AG20443 (cell line): Measurements from ENCODE around the gene ATXN10.

Experiments used
- DNase-seq: peaks from one replicate; pipeline ENCODE4 v3.0.0; 2012; ENCODE audit warnings: low spot score, mixed read lengths

Gene ATXN10

DNA sequence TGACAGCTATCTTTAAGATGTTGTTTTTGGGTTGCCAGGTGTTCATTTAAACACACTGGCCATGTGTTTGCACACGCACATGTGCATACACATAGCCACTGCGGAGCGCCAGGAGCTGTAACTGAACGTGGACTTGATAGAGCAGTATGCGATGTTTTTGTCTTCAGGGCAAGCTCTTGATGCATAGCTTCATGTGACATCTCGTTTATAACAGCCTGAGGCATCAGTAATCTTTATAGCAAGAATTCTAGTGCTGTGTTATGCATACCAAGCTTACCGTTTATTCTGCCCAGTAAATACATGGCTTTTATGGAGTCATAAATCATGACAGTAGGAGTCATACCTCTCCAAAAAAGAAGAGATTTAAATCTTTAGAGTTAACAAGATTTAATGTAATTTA lies 87.0 kb downstream of the ATXN10 start:
- no peak for DNase-seq

DNA sequence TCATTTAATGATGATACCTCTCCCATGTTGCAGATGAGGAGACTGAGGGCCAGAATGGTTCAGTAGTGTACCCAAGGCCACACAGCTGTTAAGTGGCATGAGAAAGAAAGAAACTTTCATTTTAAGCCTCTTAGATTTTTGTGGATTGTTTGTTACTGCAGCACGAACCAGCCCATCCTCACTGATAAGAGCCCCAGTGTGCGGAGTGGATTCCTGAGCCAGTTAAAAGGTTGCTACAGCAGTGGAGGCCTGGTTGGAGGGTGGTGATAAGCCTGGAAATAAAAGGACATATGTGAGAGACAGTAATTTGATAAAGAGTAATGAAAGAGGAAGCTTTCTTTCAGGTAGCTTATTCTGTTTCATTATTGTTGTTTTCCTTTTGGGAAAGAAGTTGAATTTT lies 89.0 kb downstream of the ATXN10 start:
- DNase-seq: no peak

- DNase-seq: no peak
Measured at GRCh38 chr22:45762545-45763235, 91.1 kb downstream of the ATXN10 start.

GRCh38 chr22:45763236-45763624 lies 91.6 kb downstream of the ATXN10 start:
- no peak for DNase-seq

- DNase-seq: no peak
Measured at GRCh38 chr22:45768490-45768889, 96.9 kb downstream of the ATXN10 start.

DNA sequence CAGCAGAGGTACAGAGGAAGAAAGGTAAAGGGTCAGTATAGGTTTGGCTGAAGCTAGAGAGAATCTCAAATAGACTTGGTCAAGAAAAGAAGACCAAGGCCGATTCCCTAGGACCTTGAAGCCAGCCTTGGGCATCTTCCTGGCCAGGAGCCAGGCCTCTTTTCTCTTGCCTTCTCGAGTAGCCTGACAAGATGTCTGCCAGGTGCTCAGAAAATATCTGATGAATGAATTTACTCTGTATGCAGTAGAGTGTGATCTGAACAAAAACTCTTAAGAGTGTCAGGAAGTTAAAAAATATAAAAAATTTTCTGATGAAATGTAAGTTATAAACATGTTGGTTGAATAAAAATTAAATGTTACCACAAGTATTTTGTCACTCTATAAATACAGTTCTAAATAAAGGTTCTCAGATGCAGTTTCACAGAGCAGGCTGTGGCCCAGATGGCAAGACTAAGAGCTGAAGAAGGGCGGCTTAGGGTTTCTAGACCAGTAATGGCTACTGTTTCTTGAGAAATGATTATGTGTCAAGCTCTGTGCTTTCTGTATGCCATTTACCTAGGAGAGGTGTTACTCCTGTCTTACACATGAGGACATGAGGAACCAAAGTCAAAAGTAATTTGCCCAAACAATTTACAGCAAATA lies 98.1 kb downstream of the ATXN10 start:
- peak; percentile 36 for DNase-seq

DNA sequence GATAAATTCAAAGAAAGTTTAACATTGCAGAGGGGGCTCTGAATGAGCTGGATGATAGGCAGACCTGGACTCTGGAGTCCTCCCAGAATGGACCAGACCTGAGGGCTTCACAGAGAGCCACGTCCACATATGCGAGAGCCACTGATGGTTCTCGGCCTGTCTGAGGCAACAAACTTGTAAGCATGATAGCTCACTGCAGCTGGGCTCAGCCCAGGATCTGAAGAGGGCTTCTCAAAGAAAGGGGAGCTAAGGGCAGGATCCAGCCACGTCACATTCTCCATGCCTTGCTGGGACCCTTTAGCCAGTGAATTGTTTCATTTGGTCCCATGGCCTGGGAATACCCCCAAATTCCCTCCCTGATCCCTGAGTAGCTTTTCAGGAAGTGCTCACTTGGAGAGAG lies 98.9 kb downstream of the ATXN10 start:
- no peak for DNase-seq

DNA sequence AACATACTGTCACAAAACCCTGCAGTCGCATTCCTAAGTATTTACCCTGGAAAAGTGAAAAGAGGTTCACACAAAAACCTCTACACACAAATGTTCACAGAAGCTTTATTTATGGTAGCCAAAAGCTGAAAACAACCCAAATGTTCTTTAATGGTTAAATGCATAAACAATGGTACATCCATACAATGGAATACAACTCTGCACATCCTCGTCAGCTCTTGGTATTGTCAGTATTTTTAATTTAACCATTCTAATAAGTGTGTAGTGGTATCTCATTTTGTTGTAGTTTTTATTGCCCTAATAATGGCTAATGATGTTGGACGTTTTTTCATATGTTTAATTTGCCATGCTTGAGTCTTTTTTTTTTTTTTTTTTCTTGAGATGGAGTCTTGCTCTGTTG lies 99.4 kb downstream of the ATXN10 start:
- no peak for DNase-seq

DNA sequence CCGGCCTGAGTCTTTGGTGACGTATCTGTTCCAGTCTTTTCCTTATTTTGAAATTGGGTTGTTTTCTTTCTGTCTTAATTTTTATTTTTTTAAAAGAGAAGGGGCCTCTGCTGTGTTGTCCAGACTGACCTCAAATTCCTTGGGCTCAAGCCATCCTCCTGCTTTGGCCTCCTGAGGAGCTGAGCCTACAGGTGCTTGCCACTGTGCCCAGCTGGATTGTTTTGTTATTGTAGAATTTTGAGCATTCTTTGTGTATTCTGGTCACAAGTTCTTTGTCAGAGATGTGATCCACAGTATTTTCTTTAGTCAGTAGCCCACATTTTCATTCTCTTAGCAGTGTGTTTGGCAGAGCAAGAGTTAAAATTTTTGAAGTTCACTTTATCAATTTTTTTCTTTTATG lies 100.1 kb downstream of the ATXN10 start:
- DNase-seq: no peak

DNA sequence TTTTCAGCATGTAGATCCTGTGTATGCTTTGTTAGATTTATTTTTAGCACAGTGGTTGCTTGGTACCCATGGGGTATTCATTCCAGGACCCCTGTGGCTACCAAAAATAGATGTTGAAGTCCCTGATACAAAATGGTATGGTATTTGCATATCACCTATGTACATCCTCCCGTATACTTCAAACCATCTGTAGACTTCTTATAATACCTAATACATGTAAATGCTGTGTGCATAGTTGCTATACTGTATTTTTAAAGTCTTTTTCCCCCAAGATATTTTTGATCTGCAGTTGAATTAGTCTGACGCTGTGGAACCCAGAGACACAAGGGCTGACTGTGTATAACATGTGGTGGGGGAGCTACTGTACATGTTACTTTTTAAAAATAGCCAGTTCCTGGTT lies 101.1 kb downstream of the ATXN10 start:
- no peak for DNase-seq

DNA sequence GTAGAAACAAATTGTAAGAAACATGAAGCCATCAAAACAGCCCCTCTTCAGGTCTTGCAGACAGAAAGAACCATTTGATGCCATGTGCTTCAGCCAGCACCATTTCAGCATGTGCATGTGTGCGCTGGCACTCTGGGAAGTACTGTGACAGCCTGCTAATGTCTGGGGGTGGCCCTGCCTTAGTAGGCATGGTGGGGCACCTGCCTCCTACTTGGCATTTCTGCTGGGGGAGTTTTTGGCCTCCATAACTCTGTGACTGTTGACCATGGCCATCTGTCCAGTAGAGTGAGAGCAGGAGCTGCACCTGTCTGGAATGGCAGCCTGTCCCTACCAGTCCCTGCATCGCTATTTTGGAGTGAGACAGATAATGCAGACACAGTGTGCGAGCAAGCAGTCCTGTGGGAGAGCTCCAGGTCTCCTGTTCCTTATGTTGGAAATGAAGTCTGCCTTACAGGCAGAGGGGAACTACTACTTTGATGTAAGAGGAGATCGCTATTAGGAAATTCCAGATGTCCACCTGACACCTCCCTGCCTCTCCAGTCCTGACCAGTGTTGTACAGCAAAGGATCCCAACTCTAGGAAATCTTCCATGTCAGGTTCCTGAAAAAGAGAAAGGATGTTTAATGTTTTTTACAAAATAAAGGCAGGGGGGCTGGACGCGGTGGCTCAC lies 102.5 kb downstream of the ATXN10 start:
- no peak for DNase-seq

DNA sequence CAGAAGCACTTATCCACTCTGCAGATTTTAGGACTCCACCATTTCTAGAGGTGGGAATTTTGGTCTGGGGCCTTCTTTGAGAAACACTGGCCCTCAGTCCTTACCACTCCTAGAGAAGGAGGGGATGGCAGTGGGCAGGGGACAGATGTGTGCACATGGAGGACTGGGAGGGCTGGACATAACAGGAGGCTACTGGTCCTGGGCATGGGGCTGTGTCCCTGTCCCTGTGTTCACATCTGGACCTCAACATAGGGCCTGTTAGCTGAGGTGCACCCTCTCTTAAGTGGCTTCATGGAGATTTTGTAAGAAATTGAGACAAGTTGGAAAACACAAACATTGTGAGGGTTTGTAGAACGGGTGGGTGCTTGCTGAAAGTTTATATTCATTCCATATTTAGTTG lies 103.4 kb downstream of the ATXN10 start:
- no peak for DNase-seq

DNA sequence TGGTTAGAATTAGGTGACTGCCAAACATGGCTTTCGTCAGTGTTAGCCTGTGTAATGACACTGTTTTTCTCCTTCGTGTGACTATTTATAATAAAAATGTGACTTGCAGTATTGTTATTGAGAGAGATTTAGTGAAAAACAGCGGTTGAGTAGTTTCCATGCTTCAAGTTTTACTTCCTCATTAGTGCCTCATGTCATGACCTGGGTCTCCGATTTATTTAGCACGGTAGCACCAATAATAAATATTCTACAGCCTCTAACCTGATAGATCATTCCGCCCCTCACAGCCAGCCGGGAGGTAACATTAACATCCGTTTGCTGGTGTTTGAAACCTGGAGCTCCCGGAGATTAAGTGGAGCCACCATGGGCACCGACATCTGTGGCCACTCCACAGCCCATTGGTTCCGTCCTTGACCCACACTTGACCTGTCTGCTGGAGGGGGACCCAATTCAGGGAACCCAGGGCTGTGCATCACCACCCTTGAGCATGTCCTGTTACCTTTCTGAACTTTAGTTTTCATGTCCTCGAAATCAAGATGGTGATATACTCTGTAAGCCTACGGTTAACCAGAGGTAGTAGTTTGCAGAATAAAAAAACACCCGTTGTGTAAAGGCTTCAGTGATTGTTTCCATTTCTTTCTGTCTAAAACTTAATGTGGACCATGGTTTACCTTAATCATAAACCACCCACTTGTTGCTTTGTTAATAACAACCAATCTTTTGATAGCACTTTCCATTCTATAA lies 104.1 kb downstream of the ATXN10 start:
- DNase-seq: no peak

GRCh38 chr22:45776313-45776585 lies 104.6 kb downstream of the ATXN10 start:
- no peak for DNase-seq

DNA sequence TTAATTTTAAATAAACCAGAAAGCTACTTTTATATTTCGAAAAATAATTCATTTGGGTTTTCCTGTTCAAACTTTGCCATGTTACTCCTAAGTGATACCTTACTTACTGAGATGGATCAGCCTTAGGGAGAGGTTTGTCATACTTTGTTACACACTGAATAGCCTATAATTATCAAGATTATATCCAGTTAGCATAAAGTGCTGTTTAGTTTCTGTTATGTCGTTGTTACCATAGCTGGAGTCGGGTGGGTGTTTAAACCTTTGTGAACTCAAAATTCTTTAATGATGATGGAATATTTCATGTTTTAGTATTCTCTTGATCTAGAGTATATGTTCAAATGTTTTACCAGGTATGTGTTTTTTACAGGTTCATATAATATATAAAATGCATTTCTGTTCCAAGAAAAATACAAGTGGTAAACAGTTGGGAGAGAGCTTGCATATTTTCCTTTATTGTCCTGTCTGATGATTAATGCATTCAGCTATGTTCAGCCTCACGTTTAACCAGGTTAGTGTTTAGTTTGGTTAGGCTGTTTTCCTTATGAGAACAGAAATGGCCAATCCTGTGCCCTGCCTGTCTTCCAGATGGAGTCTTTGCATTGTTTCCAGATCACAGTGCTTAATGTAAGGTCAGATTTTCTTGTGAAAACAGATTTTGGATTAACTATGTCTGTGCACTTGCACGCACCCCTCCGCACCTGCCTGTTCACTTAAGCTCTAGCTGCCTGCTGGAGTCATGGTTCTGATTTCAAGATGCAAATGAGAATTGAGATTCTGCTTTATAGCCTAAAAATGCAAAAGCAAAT lies 105.6 kb downstream of the ATXN10 start:
- no peak for DNase-seq

- no peak for DNase-seq
Measured at GRCh38 chr22:45777852-45778375, 106.3 kb downstream of the ATXN10 start.

- DNase-seq: no peak
Measured at GRCh38 chr22:45781459-45781858, 109.8 kb downstream of the ATXN10 start.

DNA sequence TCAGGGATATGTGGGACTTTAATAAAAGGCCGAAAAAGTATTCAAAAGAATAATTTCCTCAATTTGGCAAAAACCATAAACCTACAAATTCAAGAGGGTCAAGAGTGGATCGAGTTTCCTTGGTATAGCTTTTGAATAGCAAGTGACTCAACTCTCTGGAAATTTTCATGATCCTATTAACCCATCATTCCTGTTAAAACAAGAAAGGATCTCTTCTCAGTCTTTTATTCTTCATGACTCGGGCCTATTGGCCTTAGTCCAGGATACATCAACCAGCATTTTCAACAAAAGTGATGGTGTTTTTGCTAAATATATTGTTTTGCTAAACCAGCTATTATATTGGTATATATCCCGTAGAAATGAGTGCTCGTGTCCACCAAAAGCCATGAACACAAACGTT lies 110.3 kb downstream of the ATXN10 start:
- no peak for DNase-seq

- DNase-seq: no peak
Measured at GRCh38 chr22:45783021-45783420, 111.4 kb downstream of the ATXN10 start.

- no peak for DNase-seq
Measured at GRCh38 chr22:45783690-45784089, 112.1 kb downstream of the ATXN10 start.

GRCh38 chr22:45784357-45785277 lies 113.0 kb downstream of the ATXN10 start:
- DNase-seq: no peak
